Measurements from ENCODE around the gene ADPRHL1.

- TF ChIP-seq CTCF (IDR thresholded peaks at IDR 0.05; ENCODE audit: poor library complexity) (no peak), EZH2phosphoT487 (IDR thresholded peaks at IDR 0.05; ENCODE audit: low read depth, severe bottlenecking, unreplicated experiment) (no peak), EZH2 (IDR thresholded peaks at IDR 0.05; ENCODE audit: borderline replicate concordance) (no peak)
Observed at GRCh38 chr13:113452466-113452865, 822 bp downstream of the ADPRHL1 start.
